HCT116 (cell line): ENCODE results near the gene WLS. TPM values are rescaled to one million over a fixed set of nuclear protein-coding genes. Genes with fewer than 3 reads are reported as not detected.
A peak's percentile ranks its signal among the peaks of the same experiment; 100 is the strongest.

Experiments
- ATAC-seq: fragments of 200-7000 bp; cut with Tn5 transposase; 2 replicates; pipeline ENCODE4 v1.9.1; 2020; ENCODE audit warnings: mild to moderate bottlenecking, moderate library complexity
- BruUV-seq: library from RNA; stranded (reverse); fragments of 400-500 nt; replicated peaks from 2 replicates; lab custom pipeline; 2021; lab: Mats Ljungman, UMichigan
- CTCF ChIA-PET: fragments of 300-600 bp; sonication (Branson Sonifier 250); formaldehyde crosslinking; loops from one replicate; lab custom pipeline; 2021; ENCODE audit warnings: antibody characterized with exemption; lab: Charles Lee
- POLR2A ChIA-PET: fragments of 300-600, 350-600 bp; sonication (Branson Sonifier 250); formaldehyde crosslinking; loops from one replicate; lab custom pipeline; 2021; ENCODE audit warnings: antibody characterized with exemption; lab: Charles Lee
- RAD21 ChIA-PET, 2 experiments: fragments of 300-600 bp; sonication (Branson Sonifier 250); formaldehyde crosslinking; loops; one replicate each; lab custom pipeline; 2023; ENCODE audit warnings: low total read pairs in 2 of 2; ENCODE audit not compliant: uncharacterized antibody in 2 of 2, unreplicated experiment in 2 of 2, low non-redundant PET in 1 of 2; lab: Charles Lee
- DNase-seq: peaks from one replicate; pipeline ENCODE4 v3.0.0-alpha.2; 2010; ENCODE audit warnings: low read depth, low spot score
- H2AFZ ChIP-seq: fragments of 200-600 bp; shearing (Covaris generic), sonication (generic); 2 replicates; pipeline ENCODE4 v1.6.1; 2017; ENCODE audit warnings: low read depth, mixed run types, mixed read lengths, antibody characterized with exemption, low read length; ENCODE audit not compliant: poor library complexity, severe bottlenecking
- H3K27ac ChIP-seq: 2 replicates; pipeline ENCODE4 v1.5.1; 2012; ENCODE audit warnings: low read depth, low read length
- H3K27me3 ChIP-seq: fragments of 200-600 bp; sonication (generic); 2 replicates; pipeline ENCODE4 v1.6.1; 2016; ENCODE audit warnings: mixed run types, low read length, mixed read lengths; ENCODE audit not compliant: insufficient read depth
- H3K36me3 ChIP-seq, 2 experiments: fragments of 200-500 bp in 1 of 2; fragments of 200-600 bp in 1 of 2; sonication (Bioruptor generic) in 1 of 2; sonication (generic) in 1 of 2; 2 replicates each; pipeline versions ENCODE4 v1.5.1 to v1.6.1; 2014 to 2016; ENCODE audit warnings: low read length in 2 of 2, inconsistent platforms in 1 of 2, mixed read lengths in 1 of 2, mixed run types in 1 of 2; ENCODE audit not compliant: insufficient read depth in 2 of 2, control insufficient read depth in 1 of 2
- H3K4me1 ChIP-seq, 2 experiments: fragments of 200-600 bp in 1 of 2; sonication (generic) in 1 of 2; 2 replicates each; pipeline versions ENCODE4 v1.5.1 to v1.6.1; 2012 to 2017; ENCODE audit warnings: low read length in 2 of 2, inconsistent platforms in 1 of 2, mild to moderate bottlenecking in 1 of 2, mixed read lengths in 1 of 2, mixed run types in 1 of 2, moderate library complexity in 1 of 2; ENCODE audit not compliant: insufficient read depth in 2 of 2, control insufficient read depth in 1 of 2
- H3K4me2 ChIP-seq: fragments of 200-600 bp; sonication (generic); 2 replicates; pipeline ENCODE4 v1.6.1; 2017; ENCODE audit warnings: mixed run types, low read length, mixed read lengths
- H3K4me3 ChIP-seq, 2 experiments: fragments of 200-600 bp in 1 of 2; sonication (generic) in 1 of 2; replicated peaks in 1 of 2; 2 replicates each; pipeline ENCODE4 v1.5.1; 2011 to 2016; ENCODE audit warnings: low read length in 2 of 2, control low read depth in 1 of 2, low read depth in 1 of 2, mild to moderate bottlenecking in 1 of 2, mixed read lengths in 1 of 2, mixed run types in 1 of 2
- H3K79me2 ChIP-seq: fragments of 200-600 bp; sonication (generic); 2 replicates; pipeline ENCODE4 v1.6.1; 2017; ENCODE audit warnings: mild to moderate bottlenecking, mixed run types, low read length, moderate library complexity, mixed read lengths; ENCODE audit not compliant: insufficient read depth
- H3K9ac ChIP-seq: fragments of 200-600 bp; sonication (generic); 2 replicates; pipeline ENCODE4 v1.6.1; 2016; ENCODE audit warnings: low read length, mixed read lengths
- H3K9me2 ChIP-seq: fragments of 200-600 bp; sonication (generic), shearing (Covaris generic); 2 replicates; pipeline ENCODE4 v1.6.1; 2017; ENCODE audit warnings: mixed run types, mild to moderate bottlenecking, moderate library complexity; ENCODE audit not compliant: insufficient read depth
- H3K9me3 ChIP-seq, 2 experiments: fragments of 200-500 bp in 1 of 2; fragments of 200-600 bp in 1 of 2; sonication (Bioruptor generic) in 1 of 2; sonication (generic) in 1 of 2; 2 replicates each; pipeline ENCODE4 v1.6.1; 2014 to 2017; ENCODE audit warnings: low read length in 2 of 2, mixed read lengths in 2 of 2, inconsistent platforms in 1 of 2, low read depth in 1 of 2, mild to moderate bottlenecking in 1 of 2, mixed run types in 1 of 2, moderate library complexity in 1 of 2; ENCODE audit not compliant: control insufficient read depth in 1 of 2, insufficient read depth in 1 of 2
- H4K20me1 ChIP-seq: fragments of 200-600 bp; sonication (generic), shearing (Covaris generic); 2 replicates; pipeline ENCODE4 v1.6.1; 2017; ENCODE audit warnings: mixed run types, mild to moderate bottlenecking, moderate library complexity; ENCODE audit not compliant: insufficient read depth
- CEBPB ChIP-seq: IDR thresholded peaks from 2 replicates; pipeline ENCODE4 v1.6.1; 2012; ENCODE audit warnings: low read depth
- TCF7L2 ChIP-seq: IDR thresholded peaks from 2 replicates; pipeline ENCODE4 v1.7.0; 2011; ENCODE audit warnings: borderline replicate concordance, inconsistent platforms; ENCODE audit not compliant: insufficient read depth, insufficient read length; ENCODE audit errors: extremely low read depth
- intact Hi-C: fragments of 100-400 bp; cut with micrococcal nuclease; formaldehyde crosslinking; loops from 2 replicates; pipeline ENCODE4 v1.10.0; 2022
- microRNA counts: library from miRNA; unstranded; fragments of <30 nt; microRNA quantifications from one replicate; lab custom pipeline; 2015
- microRNA-seq: library from miRNA; unstranded; fragments of <30 nt; microRNA quantifications from one replicate; pipeline ENCODE4, GENCODE V29; 2016; ENCODE audit warnings: borderline number of aligned reads
- total RNA-seq: library from RNA; stranded (reverse); gene quantifications from one replicate; pipeline ENCODE4 v1.2.1, GENCODE V29; 2021; ENCODE audit not compliant: unreplicated experiment
- TF ChIP-seq, protein P1 (sequence below): IDR thresholded peaks from 2 replicates; pipeline ENCODE4 v1.6.1; 2012; ENCODE audit warnings: low read depth
- TF ChIP-seq, protein P2 (sequence below): IDR thresholded peaks from 2 replicates; pipeline ENCODE4 v1.6.1; 2012

Gene WLS
- total RNA-seq, 1 experiment from 2014 or later = 38.0 TPM

GRCh38 chr1:68078647-68079046, 153.7 kb downstream of the WLS start:
- H4K20me1 ChIP-seq = no peaks in the 10 kb centered on the region
- BruUV-seq = no TSS peak
- no peaks in the 10 kb centered on the region for H3K79me2 ChIP-seq
- H2AFZ ChIP-seq = no peak overlapping the region
- no peak overlapping the region for H3K4me3 ChIP-seq
- H3K9me3 ChIP-seq = no peaks in the 10 kb centered on the region
- H3K9me2 ChIP-seq = no peaks in the 10 kb centered on the region; the same call in 1 of the 2 replicates
- intact Hi-C loops = no loop called here
- H3K27ac ChIP-seq = no peak overlapping the region
- H3K4me2 ChIP-seq = no peak overlapping the region
- ChIA-PET CTCF (no interaction called here), RAD21 (no interaction called here), POLR2A (no interaction called here)
- TF ChIP-seq, protein P1, sequence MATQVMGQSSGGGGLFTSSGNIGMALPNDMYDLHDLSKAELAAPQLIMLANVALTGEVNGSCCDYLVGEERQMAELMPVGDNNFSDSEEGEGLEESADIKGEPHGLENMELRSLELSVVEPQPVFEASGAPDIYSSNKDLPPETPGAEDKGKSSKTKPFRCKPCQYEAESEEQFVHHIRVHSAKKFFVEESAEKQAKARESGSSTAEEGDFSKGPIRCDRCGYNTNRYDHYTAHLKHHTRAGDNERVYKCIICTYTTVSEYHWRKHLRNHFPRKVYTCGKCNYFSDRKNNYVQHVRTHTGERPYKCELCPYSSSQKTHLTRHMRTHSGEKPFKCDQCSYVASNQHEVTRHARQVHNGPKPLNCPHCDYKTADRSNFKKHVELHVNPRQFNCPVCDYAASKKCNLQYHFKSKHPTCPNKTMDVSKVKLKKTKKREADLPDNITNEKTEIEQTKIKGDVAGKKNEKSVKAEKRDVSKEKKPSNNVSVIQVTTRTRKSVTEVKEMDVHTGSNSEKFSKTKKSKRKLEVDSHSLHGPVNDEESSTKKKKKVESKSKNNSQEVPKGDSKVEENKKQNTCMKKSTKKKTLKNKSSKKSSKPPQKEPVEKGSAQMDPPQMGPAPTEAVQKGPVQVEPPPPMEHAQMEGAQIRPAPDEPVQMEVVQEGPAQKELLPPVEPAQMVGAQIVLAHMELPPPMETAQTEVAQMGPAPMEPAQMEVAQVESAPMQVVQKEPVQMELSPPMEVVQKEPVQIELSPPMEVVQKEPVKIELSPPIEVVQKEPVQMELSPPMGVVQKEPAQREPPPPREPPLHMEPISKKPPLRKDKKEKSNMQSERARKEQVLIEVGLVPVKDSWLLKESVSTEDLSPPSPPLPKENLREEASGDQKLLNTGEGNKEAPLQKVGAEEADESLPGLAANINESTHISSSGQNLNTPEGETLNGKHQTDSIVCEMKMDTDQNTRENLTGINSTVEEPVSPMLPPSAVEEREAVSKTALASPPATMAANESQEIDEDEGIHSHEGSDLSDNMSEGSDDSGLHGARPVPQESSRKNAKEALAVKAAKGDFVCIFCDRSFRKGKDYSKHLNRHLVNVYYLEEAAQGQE = no peak
- TF ChIP-seq CEBPB (no peak), TCF7L2 (no peak)
- TF ChIP-seq, protein P2, sequence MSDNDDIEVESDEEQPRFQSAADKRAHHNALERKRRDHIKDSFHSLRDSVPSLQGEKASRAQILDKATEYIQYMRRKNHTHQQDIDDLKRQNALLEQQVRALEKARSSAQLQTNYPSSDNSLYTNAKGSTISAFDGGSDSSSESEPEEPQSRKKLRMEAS = no peak
- no peak for ATAC-seq
- H3K27me3 ChIP-seq = no peaks in the 10 kb centered on the region
- DNase-seq = no peak
- H3K4me1 ChIP-seq = no peaks in the 10 kb centered on the region
- H3K9ac ChIP-seq = no peak overlapping the region
- no peaks in the 10 kb centered on the region for H3K36me3 ChIP-seq

MicroRNAs encoded within 50 kb of the gene (microRNA counts, 767-probe panel; counts per million panel counts)
- microRNA hsa-miR-1262 (lab: Ali Mortazavi, UCI) = not detected

Small RNA genes lying within 50 kb of the gene (microRNA-seq; reads per million reads assigned to microRNA genes)
- gene MIR1262 = 5.6 reads per million, percentile 13 among the genes with 10 or more reads in this experiment

Other genes with a start within 250 kb of the WLS start
- gene DIRAS3, start 181.9 kb downstream of the WLS start, total RNA-seq = 1.9 TPM
- gene RPE65, start 217.4 kb upstream of the WLS start, total RNA-seq = not detected